Measurements from ENCODE around the gene YBX2.
A peak's percentile ranks its signal among the peaks of the same experiment; 100 is the strongest.

The YBX2 gene

DNA sequence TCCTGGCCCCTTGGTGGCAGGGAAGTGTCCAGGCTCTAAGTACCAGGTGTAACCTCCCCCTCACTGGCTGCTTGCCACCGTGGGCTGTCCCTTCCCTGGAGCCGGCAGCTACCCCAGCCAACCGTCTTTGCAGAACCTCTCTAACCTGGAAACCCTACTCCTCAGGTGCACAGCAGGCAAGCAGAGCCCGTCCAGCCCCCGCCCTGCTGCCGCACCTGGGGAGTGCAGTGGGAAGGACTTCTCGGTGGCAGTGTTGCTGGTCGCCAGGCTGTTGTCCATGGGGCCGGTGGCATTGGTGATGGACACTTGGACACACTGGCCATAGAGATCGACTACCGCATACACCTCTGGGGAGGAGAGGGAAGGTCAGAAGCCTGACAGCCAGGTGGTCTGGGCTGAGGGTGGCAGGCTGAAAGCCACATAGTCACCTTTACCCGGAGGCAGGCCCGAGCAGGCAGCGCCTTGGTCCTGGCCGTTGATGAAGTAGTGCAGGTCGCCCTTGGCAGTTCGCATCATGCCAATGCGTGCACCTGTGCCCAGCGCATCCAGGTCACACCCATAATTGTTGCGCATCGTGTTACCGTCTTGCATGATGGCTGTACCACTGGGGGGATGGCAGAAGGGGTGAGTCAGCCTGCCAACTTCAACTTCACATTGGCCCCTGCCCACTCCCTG is 28.2 kb upstream of the YBX2 start:
- DNase-seq (ENCODE audit: low spot score): no peak

DNA sequence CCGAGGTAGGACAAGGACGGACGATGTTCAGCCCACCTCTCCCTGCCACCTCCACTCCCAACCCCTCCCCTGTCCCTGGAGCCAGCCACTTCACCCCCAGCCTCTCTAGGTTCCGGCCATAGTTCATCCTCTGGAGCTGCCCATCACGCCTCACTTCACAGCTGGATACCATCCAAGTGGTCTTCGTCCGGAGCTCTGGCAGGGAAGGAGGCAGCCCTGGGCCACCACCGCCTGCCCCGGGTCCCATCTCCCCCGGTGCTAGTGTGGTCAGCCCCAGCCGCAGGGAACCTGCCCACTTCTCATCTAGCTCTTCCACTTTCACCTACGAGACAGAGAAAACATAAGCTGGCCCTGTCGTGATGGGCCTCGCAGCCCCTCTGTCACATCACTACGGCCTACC is 27.0 kb upstream of the YBX2 start:
- DNase-seq (ENCODE audit: low spot score): no peak

DNA sequence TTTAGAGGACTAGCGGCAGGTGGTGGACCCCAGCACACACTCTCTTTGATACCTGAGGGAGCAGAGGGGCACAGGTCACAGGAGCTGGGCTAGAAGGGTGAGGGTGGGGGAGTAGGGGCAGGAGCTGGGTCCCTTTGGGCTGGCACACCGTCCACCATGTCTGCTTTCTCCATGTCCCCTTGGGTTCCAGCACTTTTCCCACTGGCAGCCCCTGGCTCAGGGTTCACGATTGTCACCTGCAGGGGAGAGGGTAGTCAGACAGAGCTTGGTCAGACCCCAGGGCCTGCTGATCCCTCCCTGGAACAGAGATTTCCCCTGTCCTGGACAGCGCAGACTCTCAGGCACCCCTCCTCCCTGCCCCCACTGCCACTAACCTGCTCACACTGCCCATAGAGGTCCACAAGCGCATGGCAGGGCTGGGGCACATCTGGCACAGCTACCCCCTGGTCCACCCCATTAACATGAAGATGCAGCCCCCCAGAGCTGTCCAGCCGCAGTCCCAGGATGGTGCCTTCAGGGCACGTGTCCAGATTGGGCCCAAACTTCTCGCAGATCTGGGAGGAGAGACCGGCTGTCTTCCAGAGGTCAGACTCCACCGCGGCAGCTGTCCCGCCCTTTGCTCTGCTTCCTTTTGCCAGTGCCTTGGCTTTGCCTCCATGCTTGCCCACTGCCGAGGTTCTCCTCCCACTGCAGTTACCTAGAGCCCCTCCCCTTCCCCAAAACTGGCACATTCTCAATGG is 23.9 kb upstream of the YBX2 start:
- DNase-seq (ENCODE audit: low spot score): no peak

DNA sequence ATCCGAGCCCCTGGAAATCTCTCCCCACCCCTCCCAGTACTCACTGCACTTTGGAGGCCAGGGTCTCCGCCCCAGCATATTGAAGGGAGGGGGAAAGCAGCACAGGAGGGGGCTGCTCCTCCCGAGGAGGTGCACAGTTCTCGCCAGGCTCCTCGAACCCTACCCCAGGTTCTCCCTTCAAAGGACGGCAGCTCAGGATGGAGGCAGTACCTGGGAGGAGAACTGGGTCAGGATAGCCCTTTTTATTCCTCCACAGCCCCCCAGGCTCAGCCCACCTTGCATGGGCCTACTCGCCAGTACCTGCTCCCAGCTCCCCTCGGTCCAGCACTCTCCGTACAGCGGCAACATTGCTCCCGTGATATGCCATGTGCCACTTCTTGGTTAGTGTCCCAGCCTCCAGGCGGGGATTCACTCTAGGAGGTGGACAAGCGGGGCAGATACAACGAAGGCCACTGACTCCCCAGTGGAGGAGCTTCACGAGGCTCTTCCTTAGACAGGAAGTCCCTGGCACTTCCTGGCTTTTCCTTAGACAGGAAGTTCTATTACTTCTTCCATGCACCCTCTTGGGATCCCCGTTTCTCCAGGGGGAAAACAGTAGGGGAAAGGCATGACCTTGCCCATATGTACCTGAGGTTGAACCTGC is 22.8 kb upstream of the YBX2 start:
- DNase-seq (ENCODE audit: low spot score): no peak

DNA sequence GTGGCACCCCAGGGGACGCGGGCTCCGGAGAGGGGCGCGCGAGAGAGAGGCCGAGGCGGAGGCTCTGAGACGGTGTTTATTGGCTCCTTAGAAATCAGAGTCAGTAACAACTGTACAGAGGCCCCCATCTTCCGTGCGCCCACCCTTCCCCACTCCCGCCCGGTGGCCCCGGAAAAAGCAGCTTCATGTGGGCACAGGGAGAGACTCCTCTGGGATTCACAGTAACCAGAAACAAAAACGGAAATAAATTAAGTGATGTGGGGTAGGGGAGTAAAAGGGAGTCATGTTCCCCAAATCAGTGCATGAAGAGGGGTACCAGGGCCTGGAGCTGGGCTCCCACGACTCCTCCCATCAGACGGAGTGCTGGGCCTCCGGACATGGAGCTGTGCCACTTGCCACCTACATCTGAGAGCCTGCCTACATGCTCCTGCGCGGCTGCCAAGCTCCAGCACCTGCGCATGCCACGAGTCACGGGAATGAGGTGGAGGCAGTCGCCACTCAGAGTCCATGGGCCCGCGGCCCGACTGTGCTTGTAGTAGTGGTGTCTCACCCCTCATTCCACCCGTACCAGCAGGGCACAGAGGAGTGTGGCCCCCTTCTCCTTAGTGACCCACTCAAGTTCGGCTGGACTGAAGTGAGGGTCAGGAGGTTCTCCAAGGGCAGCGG is 21.3 kb upstream of the YBX2 start:
- DNase-seq (ENCODE audit: low spot score): no peak

DNA sequence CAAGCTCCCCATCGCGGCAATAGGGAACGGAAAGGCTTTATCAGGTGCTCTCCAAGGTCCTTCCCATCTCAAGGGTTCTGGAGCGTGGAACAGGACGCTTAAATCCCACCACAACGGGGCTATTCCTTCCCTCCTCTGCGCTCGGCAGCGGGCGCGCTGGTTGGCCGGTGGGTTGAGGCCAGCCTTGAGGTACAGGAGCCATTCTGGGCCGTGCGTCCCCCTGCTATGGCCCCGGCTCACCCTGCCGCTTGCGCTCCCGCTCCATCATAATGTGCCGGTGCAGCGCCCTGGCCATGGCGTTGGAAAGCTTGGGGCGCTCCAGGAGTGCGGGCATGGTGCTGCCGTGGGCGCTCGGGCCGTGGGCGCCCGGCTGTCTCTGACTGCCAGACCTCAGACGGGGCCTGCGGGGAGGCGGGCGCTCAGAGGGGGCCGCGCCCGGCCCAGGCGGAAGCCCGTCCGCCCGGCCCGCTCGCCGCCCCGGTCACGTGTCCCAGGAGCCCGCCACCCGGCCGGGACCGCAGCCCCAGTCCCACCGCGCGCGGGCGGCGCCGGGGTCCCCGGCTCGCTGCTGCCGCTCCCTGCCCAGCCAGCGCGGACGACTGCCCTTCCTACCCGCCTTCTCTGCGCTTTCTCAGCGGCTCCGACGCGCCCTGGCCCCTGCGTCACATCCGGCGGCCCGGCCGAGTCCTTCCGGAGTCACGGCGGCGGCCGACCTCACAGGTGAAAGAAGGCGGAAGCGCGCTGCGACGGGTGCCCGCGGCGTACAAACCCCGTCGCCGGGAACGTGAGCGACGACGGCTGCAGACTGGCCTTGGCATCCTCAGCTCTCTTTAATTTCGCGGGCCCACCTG is 20.5 kb upstream of the YBX2 start, which contains the start of gene GPS2:
Gene GPS2 (minus strand): TSS at position 642 of the 851 bp plus-strand sequence. CDS start 308 bp downstream, at position 334.
- peak; percentile 82 for DNase-seq (ENCODE audit: low spot score)

DNA sequence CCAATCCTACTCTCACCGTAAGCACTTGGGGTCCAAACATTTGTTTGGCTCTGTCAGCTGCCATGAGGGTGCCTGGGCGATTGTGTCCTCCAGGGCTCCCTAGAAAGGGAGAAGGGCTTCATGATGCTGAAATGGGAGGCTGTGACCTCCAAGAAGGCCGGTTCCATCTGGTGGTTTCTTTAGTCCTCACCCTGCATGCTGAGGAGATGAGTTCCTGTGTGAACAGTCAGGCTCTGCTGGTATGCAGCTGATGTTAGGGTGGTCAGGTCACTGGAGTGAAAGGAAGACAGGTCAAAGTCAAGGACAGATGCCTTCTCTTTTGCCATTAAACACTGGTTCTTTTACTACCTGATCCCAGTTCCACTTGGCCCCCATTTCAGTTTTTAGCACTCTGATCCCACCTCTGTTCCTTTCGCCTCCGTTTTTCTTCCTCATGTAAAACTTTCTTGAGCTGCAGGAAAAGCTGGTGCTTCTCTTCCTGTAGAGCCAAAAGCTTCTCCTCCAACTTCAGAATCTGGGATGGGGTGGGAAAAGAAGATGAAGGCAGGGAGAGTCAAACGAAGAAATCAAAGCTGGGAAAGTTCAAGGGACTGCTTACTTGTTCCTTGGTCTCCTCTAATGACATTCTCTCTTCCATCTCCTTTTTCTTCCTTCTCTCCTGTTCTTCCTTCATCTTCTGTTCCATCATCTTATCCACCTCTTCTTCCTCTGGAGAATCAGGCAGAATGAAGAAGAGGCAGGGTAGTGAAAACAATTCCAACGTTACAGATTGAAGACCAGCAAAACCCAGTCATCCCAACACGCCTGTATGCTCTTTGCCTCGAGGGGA is 19.7 kb upstream of the YBX2 start:
- no peak for DNase-seq (ENCODE audit: low spot score)

DNA sequence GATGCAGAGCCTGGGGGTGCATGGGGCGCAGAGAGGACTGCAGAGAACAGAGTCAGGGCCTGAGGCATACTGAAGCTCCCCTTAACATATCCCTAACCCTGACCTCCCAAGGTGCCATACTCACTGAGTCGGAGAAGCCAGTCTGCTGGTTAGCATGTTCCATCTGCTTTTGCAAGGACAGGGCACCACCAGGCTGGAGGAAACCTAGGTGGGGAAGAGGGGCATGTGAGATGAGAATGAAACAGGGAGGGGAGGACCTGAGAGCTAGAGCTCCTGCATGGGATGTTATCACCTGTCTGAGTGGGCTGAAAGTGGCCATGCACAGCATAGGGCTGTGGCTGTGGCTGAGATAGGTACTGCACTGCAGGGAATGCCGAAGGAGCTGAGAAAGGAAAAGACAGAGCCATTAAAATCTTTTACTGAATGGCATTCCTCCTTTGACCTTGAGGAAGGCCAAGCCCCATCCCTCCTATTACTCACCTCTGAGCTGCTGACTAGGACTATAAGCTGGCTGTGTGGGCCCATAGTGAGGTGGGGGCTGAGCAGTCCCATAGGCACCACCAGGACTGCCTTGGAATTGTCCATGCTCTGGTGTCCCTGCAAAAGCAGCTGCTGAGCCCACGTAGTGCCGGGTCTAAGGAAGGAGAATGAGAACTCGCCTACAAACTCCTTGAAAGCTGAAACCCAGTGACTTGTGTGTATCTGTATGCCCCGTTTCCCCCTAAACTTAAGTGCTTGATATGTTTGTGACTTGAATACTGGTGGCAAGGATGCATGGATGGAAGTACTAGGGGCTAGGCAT is 18.9 kb upstream of the YBX2 start:
- DNase-seq (ENCODE audit: low spot score): no peak

DNA sequence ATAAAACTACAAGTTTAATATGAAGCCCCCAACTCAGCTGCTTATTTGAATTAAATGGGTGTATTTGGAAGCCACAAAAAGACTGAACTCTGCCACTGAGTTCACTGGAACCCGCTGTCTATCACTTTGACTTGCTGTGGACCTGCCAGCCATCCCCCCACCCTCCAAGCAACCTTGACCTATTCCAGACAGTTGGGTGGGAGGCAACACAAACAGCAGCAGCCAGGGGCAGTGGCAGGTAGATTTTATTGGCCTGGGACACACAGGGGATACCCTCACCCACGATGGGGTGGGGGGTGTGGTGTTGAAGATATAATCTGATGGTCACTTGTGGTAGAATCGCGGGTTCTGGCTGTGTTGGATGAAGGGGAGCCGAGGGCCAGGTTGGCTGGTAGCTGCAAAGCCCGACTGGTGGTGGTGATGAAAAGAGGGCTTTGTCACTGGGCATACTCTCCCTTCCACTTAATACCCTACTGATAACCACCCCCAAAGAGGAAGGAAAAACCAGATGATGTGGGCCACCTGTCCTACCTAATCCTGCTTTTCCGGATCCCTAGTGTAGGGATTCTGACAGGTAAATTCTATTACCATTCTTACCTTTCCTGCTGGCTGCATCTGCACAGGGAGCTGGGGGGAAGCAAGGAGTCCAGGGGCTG is 18.1 kb upstream of the YBX2 start:
- DNase-seq (ENCODE audit: low spot score): no peak

DNA sequence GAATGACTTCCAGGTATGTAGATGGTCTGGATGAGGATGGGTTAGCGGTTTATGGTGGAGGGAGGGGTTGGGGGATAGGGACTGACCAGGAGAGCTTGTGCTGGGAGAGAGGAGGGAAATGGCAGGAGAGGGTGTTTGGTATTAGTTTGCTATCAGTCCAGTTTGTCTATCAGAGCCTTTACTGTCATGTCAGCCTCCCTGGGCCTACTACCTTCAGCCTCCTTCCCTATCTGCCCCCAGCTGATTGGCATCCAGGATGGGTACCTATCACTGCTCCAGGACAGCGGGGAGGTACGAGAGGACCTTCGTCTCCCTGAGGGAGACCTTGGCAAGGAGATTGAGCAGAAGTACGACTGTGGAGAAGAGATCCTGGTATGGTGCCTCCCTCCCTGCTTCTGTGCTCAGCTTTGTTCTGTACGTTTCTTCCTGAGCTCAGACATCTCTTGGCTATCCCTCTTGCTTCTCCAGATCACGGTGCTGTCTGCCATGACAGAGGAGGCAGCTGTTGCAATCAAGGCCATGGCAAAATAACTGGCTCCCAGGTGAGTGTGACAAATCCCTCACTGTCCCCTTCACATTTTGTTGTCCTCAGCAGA is 16.8 kb upstream of the YBX2 start:
- no peak for DNase-seq (ENCODE audit: low spot score)

DNA sequence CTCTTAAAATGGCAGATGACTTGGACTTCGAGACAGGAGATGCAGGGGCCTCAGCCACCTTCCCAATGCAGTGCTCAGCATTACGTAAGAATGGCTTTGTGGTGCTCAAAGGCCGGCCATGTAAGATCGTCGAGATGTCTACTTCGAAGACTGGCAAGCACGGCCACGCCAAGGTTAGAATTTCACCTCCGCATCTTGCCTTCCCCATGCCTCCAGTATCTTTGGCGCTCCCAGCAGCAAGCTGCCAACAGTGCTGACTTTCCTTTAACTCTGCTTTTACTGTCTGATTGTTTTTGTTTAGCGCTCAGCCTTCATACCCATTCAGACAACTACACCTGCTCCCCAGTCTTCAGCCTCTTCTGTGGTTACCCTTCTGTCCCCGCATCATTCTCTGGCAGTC is 15.2 kb upstream of the YBX2 start:
- DNase-seq (ENCODE audit: low spot score): no peak

DNA sequence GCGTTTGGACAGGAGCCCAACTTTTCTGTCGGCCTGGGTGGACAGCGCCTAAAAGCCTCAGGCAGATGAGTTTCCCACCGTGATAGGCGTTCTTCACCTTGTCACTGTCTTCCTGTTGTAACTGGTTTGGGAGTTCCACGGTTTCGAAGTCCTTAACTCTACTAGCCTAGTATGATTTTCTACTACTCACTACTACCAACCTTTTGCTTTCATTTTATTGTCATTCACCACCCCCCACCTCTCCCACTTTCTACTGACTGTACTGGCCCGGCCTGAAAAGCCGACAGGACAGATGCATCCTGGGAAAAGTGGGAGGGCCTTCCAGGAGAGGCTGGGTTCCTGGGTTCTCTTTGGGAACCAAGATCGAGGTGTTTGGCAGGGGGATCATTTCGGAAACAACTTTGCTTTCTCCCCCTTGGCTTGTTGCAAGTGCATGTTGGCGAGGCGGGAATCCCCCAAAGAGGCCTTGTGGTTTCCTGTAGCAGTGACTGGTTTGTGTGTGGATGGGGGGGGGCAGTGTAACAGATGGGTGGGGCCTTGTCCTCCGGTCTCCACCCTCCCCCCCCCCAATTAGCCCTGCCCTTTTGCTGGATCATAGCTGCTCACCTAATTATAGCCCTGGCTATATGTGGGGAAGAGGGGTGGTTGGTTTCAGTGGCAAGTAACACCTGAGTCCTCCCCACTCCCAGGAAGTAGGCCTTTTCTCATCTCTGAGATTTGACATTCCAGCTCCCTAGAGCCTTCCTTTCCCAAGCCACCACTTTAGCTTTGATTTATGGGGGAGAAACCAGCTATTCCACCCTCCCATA is 14.4 kb upstream of the YBX2 start:
- peak; percentile 63 for DNase-seq (ENCODE audit: low spot score)

DNA sequence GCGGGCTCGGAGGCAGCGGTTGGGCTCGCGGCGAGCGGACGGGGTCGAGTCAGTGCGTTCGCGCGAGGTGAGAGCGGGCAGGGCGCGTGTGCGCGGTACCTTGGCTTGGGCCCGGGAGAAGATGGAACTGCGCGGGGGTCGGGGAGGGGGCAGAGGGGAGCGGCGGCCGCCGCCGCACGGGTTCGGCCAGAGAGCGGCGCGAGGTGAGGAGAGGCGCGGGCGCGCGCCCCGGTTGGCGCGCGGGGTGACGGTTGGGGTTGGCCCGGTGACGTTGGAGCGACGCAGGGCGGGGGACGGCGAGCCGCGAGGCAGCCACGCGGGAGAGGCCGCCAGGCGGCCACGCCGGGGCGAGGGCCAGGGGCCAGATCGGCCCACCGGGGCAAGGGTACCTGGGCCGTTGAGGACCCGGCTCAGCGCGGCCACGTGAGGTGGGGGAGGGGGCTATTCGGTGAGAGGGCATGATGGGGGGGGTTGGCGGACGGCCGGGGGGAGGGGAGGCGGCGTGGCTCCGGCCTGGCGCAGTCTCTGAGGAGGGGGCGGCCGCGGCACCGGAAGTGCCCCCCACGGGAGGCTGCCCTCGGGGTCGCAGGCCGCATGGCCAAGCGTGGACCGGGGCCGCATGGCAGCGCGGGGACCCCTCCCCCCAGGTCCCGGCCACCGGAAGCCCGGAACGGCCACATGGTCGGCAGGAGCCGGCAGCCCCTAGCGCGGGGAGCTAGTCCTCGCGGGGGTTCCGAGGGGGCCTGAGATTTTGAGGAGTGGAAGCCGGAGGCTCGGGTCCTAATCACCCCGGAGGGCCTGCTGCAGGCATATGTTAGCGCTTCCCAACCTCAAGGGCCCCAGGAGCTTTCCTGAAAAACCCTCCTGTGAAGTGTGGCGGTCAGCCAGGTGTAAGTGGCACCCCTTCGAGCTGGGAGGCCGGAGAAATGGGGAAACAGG is 13.5 kb upstream of the YBX2 start:
- DNase-seq (ENCODE audit: low spot score): no peak

DNA sequence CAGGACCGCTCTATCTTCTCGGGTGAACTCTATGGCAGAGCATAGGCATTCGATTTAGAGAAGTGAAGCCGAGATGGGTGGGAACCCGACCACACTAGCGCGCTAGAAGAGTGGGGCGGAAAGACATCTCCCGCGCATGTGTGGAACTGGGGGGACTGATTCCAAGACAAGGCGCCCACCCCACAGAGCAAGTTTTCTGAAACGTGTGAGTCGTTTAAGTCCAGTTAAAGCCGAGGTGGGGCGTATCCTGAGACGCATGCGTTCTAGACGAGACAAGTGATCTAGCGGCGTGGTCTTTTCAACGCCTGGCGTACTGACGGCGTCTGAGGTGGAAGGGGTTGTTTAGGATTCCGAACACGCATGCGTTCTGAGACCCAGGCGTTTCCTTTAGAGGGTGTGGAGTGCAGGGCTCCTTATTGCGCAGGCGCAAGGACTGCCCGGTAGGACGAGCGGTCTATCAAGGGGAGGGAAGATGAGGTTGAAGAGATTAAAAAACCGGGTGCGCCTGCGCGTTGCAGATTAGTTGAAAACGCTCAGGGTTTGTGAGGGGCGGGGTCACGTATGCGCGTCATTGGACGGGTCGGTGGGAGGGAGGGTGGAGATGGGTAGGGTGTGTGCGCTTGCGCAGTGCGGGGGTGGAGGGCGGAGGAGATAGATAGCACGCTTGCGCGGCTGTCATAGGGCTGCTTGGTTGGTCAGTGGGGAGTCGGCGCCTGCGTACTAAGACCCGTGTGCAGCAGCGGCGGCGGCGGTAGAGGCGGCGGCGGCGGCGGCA is 12.7 kb upstream of the YBX2 start, which contains the start of gene EIF5A:
Gene EIF5A (plus strand): TSS at position 718 of the 775 bp plus-strand sequence. CDS start 2,008 bp downstream, outside the sequence.
- peak; percentile 99 for DNase-seq (ENCODE audit: low spot score)

DNA sequence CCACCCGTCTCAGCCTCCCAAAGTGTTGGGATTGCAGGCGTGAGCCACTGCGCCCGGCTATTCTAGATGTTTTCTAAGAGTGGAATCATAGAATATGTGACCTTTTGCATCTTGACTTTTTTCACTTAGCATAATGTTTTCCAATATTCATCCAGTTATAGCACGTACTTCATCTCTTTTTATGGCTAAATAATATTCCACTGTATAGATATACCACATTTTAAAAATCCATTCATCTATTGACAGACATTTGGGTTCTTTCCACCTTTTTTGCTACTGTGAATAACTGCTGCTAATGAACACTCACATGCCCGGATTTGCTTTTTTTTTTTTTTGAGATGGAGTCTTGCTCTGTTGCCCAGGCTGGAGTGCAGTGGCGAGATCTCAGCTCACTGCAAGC is 9.7 kb upstream of the YBX2 start:
- DNase-seq (ENCODE audit: low spot score): no peak
